Stimulated activated CD8-positive, alpha-beta memory T cell treated with anti-CD3 and anti-CD28 coated beads, Interleukin-2, amount 100 ng/mL, for 48 hours (primary cell): ENCODE results near the gene EHBP1.

Experiments used
- DNase-seq, 2 donors: peaks; one replicate each; pipeline ENCODE4 v3.0.0-alpha.2; 2020; ENCODE audit warnings: low read depth in 2 of 2

The EHBP1 gene

DNA sequence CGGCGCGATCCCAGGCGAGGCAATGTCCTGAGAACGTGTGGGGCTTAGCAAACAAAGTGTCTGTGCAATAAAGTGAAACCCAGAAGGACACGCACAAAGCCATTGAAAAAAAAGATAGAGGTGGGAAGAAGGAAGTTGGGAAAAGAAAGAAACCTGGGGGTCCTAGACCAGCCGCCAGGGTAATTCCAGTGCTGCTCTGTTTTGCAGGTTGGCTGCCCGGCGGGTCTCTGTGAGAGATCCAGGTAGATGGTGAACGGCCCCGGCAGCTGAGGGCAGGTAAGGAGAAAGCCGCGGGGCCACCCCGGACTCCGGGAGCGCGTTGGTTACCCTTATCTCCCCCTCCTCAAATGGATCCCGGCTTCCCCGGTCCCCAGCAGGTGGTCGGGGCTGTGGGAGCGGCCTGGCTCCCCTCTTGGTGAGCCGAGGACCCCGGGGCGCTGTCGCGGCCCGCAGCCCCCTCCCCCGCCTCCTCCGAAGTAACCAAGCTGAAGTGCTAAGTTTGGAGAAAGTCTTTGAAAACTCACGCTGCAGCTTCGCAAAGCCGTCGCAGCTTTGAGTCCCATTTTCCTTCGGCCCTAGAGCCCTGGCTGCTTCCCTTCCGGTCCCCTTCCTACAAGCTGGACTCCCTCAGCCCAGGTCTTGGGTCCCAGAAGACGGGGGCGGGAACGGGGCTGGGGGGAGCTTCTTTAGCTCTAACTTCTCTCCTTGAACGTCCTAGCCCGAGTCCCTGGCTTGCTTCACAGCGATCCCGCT, 345.7 kb downstream of the EHBP1 start:
- DNase-seq, result no peak

DNA sequence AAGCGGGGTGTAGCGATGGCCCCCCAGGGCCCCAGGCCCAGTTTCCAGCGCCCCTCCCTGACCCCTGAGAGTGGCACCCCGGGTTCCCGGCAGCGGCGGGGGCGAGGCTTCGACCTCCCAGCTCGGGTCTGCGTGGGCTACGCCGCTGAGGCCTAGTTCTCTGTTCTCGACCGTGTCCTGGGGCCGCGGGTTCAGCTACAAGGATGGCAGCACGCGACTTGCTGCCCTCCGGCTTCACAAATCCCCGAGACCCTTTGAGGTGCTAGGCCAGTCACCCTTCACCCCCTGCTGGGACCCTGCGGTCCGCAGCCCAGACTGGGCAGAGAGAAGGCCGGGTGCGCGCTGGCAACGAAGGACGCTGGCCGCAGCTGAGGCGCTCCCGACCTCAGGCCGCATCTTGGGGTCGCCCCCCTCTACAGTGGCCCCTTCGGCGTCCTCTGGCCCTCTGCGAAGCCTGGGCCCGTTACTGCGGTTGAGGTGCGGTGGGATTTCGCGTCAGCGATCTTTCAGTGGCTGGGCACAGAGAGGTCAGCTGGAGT, 346.4 kb downstream of the EHBP1 start:
- DNase-seq, result no peak

DNA sequence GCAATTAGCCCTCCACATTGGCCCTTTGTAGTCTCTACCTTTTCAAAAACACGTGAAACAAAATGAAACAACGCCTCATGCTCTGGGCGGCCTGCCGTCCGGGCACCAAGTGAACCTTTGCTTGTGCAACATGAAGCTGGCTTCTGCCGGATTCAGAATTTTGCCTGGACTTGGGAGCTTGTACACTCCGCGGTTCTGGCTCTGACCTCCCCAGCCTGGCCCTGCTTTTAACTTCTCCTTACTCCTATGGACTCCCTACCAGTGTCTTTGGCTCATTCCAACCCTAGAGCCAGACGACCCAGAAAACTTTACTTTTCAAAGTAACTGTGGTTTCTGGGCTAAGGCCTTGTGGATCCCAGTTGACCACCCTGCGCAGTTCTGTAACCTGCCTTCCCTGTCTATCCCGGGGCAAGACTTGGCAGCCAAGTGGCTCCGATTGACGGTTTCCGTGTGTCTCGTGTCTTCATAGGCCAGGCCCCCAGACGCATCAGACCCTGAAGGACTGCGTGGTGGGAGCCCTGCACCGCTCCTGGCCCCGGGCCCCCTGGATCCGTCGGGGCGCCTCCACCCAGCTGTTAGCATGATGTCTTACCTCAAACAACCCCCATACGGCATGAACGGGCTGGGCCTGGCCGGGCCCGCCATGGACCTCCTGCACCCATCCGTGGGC, 347.0 kb downstream of the EHBP1 start:
- no peak for DNase-seq

DNA sequence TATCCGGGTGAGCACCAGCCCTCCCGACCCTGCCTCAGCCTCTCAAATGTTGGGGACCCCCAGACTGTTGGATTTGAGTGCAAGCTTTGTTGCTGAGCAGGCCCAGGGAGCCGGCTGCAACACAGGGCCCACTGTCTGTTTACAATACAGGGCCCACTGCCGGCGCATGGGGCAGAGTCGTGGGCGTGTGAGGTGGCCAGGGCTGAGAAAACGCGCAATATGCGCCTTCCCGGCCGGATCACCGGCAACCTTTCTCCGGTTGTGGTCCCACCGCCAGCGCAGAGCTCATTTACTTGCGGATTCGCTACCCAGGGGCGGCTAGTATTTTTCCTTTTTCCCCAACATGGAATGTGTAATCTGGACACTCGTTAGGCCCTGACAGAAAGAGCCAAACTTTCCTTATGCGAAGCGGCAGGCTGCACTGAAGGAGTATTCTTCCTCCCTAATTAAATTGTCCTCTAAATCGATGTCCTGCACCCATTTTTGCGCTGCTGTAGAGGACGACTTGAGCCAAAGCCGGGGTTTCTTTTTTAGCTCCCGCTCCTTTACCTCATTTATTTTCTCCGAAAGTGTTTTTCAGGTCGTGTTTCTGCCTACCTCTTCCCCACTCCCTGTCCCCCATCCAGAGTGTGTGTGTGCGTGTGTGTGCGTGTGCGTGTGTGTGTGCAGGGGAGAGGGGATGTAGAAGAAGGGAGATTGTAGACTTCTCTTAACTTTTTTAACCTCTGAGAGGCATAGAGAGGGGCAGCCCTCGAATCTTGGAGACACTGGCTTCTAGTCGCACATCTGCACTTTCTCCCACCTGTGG, 347.8 kb downstream of the EHBP1 start:
- DNase-seq, result no peak

DNA sequence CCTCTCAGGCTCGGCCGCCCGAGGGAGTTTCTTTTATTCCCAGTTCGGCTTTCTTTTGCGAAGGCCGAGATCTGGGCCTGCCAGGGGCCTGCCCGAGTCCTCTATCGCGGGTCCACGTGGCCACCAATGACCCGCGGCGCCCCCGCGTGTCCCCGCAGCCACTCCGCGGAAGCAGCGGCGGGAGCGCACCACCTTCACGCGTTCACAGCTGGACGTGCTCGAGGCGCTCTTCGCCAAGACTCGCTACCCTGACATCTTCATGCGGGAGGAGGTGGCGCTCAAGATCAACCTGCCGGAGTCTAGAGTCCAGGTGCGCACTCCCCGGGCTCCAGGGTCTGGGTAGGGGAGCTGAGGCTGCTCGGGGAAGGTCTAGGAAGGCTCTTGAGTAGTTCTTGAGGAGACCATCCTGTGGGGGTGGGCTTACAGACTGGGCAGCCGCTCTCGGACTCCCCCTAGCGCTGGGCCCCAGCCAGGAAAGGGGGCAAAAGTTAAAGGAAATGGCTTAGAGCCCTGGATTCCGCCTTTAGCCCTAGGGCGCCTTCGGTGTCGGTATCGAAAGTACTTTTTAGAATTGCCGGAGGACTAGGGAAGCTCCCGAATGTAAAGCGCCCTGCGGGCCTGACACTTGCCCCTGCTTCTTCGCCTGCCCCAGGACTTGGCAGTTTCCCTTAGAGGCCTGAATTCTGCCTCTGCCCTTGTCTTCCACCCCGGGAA, 348.5 kb downstream of the EHBP1 start:
- DNase-seq, result no peak

DNA sequence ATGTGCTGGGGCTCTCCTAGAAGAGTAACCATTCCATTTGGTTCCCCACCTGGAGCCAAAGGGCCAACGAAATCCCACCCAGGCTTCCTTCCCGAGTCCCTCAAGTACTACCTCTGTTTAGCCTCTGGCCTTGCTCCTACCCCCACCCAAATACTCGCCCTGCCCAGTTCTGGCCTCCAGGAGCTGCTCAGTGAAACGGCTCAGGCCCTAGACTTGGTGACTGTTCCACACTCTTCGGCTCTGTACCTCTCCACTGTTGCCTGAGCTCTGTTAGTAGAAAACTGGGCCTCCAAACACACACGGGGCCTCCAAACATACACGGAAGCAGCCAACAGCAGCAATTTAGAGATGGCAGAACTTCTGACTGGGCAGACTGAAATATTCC, 349.3 kb downstream of the EHBP1 start:
- no peak for DNase-seq

DNA sequence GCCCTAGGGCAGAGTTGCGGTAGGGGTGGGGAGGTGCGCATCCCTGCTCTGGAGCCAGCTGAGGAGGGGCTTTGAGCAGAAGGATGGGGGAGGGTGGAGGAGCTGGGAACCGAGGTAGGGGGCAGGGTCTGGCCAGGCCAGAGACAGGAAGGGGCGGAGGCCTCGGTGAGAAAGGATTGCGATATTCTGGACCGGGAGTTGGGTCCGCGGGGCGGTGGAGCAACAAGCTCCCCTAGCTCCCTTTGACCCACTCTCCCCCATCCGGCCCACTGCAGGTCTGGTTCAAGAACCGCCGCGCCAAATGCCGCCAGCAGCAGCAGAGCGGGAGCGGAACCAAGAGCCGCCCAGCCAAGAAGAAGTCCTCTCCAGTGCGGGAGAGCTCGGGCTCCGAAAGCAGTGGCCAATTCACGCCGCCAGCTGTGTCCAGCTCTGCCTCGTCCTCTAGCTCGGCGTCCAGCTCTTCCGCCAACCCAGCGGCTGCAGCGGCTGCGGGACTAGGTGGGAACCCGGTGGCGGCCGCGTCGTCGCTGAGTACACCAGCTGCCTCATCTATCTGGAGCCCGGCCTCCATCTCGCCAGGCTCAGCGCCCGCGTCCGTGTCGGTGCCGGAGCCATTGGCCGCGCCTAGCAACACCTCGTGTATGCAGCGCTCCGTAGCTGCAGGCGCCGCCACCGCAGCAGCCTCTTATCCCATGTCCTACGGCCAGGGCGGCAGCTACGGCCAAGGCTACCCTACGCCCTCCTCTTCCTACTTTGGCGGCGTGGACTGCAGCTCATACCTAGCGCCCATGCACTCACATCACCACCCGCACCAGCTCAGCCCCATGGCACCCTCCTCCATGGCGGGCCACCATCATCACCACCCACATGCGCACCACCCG, 350.0 kb downstream of the EHBP1 start:
- DNase-seq, result no peak

DNA sequence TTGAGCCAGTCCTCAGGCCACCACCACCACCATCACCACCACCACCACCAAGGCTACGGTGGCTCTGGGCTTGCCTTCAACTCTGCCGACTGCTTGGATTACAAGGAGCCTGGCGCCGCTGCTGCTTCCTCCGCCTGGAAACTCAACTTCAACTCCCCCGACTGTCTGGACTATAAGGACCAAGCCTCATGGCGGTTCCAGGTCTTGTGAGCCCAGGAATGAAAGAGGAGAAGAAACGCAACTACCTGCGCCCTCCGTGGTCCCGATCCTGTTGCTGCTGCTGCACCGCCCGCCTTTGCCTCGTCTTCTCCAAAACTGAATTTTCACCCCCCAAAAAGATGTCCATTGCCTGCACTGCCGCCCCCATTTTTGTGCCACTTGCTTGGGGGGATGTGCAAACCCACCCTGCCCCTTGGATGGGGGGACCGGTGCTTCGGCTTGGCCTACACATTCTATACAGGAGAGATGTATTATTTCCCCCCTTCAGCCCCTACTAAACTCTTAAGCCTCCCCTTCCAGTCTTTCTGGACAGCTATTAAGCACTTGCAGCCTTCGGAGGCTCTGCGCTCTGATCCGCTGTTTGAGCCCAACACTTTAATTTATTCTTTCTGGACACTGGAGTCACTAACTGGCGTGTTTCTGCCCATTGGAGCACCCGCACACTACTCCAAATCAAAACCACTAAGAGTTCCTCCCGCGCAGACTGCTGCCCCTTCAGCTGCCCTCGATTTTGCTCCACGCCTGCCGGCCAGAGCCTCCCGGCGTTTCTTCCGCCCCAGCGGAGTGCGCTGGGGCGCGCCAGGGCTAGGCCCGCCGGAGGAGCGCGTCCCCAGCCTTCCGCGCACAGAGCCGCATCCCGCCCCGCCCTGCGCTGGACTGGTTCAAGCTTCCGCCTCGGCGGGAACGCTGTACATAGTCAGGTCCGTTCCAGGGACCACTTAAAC, 350.9 kb downstream of the EHBP1 start:
- DNase-seq, result no peak

DNA sequence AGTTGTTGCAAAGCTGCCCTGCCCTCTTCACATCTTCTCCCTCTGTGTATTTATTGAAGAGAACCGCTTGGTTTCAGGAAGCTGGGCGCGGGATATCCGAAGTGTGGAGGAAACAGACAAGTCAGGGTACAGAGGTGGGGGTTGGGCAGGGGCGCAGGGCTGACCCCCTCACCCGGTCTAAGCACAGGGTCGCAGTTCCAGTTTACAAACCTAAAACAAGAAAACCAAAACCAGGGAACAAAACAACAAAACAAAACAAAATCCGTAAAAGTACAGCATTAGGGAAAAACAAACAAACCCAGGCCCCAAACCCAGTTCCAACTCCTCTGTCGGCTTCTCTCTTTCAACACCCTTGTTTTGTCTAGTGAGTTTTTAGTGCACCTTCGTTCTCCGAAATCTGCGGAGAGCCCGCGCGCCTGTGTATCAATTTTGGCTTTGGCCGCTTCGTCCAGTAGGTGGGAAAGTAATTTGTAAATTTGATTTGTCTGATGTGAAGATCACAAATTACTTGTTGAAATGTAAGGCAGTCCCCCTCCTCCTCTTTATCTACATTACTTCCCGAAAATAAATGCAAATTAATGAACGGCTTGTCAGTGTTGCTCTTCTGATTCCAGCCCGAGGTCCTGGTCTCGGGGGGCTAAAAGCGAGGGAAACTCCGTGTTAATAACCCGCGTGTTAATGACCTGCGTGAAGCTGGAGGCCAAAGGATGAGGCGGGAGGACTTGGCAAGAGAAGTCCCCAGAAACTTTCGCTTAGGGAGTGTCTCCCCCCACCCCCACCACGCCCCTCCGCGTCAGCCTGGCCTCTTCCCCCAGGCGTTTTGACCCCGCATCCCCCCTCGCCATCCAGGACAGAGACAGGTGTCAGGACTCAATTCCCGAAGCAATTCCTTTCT, 352.0 kb downstream of the EHBP1 start:
- no peak for DNase-seq

DNA sequence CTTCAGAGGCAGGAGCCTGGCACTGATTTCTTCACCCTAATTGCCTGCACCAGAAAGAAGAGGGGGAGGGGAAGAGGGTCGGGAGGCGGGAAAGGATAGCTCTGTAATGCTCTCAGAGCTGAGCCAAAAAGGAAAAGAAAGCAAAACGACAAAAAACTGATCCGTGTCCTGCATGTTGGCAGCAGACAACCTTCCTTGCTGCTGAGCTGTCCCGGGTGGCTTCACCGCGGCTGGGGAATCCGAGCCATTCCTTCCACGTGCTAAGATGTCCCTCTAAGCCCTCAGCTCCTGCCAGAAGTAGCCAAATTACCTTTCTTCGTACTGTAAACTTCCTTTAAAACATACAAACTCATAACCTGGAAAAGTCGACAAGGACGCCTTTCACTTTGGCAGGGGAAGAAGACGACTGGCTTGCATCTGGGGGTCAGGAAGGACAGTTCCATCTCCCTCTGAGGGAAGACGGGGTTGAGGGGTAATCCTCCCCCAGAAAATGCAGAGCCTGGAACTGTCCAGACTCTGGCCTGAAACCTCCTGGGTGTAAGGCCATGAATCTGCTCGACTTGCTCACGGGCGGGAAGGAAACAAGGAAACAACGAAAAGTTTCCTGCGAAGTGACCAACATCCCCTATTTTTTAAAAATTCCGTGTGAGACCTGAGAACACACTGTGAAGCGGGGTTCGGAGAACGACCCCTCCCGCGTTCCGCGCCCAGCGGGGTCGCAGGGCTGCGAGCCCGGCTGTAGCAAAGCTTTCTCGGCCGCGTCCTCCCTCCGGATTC, 352.8 kb downstream of the EHBP1 start:
- no peak for DNase-seq

DNA sequence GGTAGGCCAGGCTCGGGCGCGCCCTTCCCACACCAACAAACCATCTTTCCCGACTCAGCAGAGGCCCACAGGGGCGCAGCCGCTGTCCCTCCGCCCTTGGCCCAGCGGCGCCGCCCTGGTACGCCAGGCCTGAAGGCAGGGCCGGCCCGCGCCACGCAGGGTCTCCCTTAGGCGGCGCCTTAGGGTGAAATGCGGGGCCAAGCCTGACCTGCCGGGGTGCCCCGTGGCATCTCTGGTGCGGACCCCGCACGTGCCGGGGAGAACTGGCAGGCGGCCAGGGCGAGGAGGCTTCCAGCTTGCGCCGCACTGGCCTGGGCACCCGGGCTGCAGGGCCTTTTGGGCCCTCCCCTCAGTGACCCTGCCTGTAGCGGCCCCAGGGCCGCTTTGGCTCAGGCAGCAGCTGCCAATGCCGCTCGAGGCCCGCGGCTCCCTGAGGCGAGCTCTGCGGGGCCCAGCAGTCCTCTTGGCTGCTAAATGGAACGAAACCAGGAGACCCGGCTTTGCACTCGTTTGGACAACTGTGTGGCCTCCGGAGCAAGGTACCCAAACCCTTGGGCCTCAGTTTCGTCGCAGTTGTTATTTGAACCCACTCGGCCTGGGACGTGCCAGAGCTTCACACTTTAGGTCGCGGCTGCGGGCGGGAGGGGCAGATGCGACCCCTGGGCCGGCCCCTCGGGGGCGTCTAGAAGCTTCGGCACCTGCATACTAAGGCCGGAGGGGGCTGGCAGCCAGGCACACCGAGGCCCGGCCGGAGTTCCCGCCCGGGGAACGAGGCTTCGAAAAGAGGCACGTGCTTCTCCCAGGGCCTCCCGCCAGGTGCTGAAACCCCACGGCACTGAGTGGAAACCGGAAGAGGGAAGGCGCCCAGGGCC, 353.6 kb downstream of the EHBP1 start:
- no peak for DNase-seq

DNA sequence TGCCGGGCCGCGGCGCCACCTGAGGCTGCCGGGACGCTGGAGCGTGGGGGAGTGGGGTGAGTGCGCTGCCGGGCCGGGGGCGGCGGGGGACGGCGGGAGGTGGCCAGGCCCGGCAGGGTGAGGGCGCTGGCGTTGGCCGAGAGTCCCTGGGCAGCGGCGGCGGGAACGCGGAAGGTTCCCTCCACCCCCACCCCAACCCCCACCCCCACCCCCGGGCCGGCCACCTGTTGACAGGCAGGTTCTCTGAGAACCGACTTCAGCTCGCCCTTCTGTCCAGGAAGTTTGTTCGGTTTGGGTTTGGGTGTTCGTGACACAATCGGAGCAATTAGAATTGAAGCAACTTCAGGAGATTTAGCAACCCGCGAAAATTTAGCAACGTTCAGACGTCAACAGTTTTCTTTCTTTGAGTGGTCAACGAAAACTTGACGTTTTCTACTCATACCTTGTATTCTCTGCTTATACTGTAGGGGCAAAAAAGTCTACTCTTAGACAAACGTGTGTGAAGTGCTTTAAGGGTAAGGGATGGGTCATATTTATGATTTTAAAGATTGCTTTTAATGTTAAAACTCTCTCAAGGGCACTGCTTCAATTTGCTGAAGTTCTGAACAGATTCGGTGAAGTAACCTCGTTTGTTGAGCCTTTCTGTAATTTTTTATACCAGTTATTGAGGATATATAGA, 354.4 kb downstream of the EHBP1 start:
- no peak for DNase-seq

DNA sequence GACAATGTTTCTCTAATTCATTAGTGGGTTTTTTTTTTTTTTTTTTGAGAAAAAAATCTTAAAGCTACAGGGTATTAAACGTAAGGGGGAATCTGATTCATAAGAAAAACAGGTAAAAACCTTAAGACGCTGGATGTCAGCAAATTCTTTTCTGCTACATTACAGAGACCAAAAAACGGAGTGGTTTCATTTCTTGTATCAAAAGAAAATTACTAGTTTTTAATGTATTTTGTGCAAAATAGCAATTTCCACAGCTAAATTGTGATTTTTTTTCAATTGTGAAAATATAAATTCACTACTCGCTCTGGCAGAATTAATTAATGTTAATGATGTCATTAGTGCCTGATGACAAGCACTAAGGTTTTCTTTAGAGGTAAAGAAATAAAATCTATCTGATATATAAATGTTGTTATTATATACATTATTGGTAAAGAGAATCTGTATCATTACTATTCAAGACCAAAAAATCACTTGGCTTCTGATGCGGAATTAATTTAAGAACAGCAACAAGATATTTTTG, 355.0 kb downstream of the EHBP1 start:
- no peak for DNase-seq

DNA sequence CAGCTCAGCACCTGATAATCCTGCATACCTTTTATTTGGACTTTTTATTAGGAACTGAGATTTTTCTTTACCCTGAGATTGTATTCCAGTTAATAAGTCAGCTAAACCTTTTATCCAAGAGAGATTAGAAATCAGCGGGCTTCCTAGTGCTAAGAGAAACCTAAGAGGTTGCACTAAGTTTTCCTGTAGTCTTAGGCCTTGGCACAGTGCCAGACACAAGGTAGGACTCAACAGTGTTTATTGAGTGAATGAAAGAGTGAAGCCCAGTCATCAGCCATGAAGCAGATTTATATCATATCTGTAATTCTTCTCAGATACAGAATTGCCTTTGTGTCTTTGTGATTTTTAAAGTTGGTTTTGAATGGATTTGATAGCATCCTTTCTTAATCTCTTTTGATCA, 358.7 kb downstream of the EHBP1 start:
- DNase-seq, result no peak

DNA sequence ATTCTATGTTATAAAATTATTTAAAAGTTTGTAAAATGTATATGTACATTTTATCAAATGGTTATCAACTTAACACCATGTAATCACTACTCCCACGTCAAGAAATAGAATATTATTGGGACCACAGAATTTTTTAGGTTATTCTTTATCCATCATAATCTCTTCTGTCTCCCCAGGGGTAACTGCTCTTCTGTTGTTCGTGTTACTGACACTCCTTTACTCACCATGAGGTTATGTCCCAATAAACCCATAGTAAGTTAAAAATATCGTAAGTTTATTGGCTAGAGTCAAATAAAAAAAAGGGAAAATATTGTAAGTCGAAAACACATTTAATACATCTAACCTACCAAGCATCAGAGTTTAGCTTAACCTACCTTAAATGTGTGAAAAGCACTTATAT, 359.1 kb downstream of the EHBP1 start:
- DNase-seq, result no peak

DNA sequence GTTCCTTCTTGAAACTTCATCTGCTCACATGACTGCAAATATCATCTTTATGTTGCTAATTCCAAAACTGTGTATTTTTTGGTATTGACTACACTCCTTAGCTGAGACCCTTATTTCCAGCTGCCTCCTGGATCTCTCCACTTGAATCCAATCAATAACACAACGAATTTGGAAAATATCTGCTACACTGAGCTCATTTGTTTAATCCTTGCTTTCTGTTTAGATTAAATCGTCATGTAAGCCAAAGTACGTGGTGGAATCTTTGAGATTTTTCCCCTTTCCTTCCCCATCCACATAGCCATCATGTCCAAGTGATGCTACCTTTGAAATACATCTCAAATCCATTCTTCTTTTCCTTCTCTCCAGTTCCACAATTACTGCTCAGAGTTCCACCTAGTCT, 360.8 kb downstream of the EHBP1 start:
- no peak for DNase-seq
